WERI-Rb-1 (cell line): Measurements from ENCODE around the gene GARIN5B.

ENCODE experiments used
- DNase-seq: peaks from one replicate; pipeline ENCODE4 v3.0.0-alpha.2; 2020
- H3K27ac ChIP-seq: fragments of 250-450 bp; sonication (Bioruptor Pico); 2 replicates; pipeline ENCODE4 v1.5.1; 2020; ENCODE audit warnings: mild to moderate bottlenecking, moderate library complexity
- H3K27me3 ChIP-seq: fragments of 250-450 bp; sonication (Bioruptor Pico); 2 replicates; pipeline ENCODE4 v1.5.1; 2021; ENCODE audit warnings: mild to moderate bottlenecking, low read depth, moderate library complexity; ENCODE audit not compliant: insufficient read depth, severe bottlenecking
- H3K36me3 ChIP-seq: fragments of 250-450 bp; sonication (Bioruptor Pico); 2 replicates; pipeline ENCODE4 v1.5.1; 2020; ENCODE audit warnings: mild to moderate bottlenecking, moderate library complexity
- H3K4me3 ChIP-seq: 2 replicates; pipeline ENCODE4 v1.5.1; 2011; ENCODE audit warnings: low read depth, mild to moderate bottlenecking, control low read depth, low read length
- H3K9me3 ChIP-seq: fragments of 250-450 bp; sonication (Bioruptor Pico); 2 replicates; pipeline ENCODE4 v1.5.1; 2021; ENCODE audit warnings: mild to moderate bottlenecking, moderate library complexity; ENCODE audit not compliant: severe bottlenecking
- TF ChIP-seq, protein P1 (sequence below): IDR thresholded peaks from 2 replicates; pipeline ENCODE4 v1.5.1; 2011; ENCODE audit warnings: low read depth, mild to moderate bottlenecking, control low read depth, inconsistent platforms, low read length

GARIN5B gene

DNA sequence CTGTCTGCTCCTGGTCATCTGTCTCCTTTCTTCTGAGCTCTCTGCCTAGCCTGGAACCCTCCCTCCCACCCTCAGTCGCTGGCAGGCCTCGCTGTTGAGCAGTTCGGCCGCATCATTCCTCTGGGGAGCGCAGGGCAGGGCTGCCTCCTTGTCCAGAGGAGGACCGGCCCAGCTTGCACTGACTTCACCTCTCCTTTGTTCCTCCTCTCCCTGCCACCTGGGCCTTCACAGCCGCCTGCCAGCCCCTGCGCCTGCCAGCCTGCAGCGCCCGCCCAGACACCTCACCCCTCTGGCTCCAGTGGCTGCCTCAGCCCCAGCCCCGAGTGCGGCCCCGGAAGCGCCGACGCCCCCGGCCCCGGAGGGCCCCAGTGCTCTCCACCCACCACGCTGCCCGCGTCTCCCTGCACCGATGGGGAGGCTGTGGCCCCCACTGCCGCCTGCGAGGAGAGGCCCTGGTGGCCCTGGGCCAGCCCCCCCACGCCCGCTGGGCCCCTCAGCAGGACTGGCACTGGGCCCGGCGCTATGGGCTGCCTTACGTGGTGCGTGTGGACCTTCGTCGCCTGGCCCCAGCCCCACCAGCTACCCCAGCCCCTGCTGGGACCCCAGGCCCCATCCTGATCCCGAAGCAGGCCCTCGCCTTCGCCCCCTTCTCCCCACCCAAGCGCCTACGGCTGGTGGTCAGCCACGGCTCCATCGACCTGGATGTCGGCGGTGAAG is 16.2 kb downstream of the GARIN5B start:
- Histone ChIP-seq H3K27me3 (no peaks in the 10 kb centered on the region), H3K27ac (no peak overlapping the region), H3K9me3 (no peaks in the 10 kb centered on the region), H3K4me3 (no peak overlapping the region), H3K36me3 (peaks cover 49% of the 10 kb centered on the region)
- TF ChIP-seq, protein P1, sequence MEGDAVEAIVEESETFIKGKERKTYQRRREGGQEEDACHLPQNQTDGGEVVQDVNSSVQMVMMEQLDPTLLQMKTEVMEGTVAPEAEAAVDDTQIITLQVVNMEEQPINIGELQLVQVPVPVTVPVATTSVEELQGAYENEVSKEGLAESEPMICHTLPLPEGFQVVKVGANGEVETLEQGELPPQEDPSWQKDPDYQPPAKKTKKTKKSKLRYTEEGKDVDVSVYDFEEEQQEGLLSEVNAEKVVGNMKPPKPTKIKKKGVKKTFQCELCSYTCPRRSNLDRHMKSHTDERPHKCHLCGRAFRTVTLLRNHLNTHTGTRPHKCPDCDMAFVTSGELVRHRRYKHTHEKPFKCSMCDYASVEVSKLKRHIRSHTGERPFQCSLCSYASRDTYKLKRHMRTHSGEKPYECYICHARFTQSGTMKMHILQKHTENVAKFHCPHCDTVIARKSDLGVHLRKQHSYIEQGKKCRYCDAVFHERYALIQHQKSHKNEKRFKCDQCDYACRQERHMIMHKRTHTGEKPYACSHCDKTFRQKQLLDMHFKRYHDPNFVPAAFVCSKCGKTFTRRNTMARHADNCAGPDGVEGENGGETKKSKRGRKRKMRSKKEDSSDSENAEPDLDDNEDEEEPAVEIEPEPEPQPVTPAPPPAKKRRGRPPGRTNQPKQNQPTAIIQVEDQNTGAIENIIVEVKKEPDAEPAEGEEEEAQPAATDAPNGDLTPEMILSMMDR, result no peak
- no peak for DNase-seq

DNA sequence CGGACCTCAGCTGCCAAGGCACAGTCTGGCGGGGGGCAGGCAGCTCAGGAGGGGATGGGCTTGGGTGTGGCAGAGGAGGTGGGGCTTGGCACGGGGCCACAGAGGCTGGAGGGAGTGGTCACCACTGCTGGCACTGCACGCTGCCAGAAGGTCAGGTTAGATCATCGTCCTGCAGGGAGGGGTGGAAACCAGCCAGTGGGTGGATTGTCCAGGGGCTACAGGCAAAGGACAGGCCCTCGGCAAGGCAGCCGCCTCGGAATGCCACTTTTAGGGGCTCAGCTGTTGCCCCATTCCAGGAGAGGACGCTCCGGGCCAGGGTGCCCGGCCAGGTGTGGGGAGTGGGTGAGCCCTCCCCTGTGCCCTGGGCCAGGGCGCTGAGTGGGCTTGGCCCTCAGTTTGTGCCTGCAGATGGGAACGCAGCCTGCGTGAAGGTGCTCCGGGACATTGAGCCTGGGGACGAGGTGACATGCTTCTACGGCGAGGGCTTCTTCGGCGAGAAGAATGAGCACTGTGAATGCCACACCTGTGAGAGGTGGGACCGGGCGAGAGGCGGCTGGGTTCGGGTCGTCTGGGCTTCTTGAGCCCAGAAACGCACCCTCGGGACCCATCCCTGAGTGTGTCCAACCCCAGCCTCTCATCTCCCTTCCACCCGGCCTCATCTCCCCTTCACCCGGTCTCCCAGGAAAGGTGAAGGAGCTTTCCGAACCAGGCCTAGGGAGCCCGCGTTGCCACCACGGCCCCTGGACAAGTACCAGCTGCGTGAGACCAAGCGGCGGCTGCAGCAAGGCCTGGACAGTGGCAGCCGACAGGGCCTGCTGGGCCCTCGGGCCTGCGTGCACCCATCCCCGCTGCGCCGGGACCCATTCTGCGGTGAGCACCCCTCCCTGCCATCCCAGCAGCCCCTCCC is 17.0 kb downstream of the GARIN5B start:
- peak; percentile 38 for DNase-seq
- Histone ChIP-seq H3K27me3 (no peaks in the 10 kb centered on the region), H3K36me3 (peaks cover 54% of the 10 kb centered on the region), H3K27ac (no peak overlapping the region), H3K9me3 (no peaks in the 10 kb centered on the region), H3K4me3 (no peak overlapping the region)
- TF ChIP-seq, protein P1, result no peak

DNA sequence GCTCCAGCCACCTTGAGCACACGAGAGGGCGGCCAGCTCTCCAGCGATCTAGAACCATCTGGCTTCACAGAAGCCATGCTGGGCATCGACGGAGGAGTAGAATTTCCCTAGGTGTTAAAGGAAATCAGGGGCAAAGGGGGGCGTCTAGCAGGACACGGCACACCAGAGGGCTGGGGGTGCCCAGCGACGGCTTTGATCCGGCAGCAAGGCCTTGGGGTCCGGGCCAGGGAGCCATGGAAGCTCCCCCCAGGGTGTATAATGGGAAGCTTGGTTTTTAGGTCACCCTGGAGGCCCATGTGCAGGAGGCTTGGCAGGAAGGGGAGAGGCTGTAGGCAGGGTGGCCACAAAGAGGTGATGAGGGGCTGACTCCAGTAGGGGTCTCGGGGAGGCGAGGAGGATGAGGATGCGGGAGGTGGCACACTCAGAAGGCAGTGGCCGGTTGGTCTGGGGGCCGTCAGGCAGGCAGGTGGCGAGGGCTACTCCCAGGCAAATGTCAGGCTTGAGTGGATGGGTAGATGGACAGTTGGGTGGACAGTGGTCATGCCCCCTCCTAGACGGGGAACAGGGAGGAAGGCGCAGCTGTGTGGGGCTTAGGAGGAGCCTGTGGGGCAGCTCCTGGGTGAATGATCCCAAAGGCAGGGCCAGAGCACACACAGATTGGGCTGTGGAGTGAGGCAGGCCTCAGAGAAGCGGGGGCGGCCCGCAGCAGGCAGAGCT is 17.8 kb downstream of the GARIN5B start:
- no peaks in the 10 kb centered on the region for H3K9me3 ChIP-seq
- TF ChIP-seq, protein P1, result no peak
- DNase-seq, result no peak
- H3K36me3 ChIP-seq, result peaks cover 53% of the 10 kb centered on the region
- peak overlapping the region; percentile 54 for H3K27ac ChIP-seq
- no peaks in the 10 kb centered on the region for H3K27me3 ChIP-seq
- no peak overlapping the region for H3K4me3 ChIP-seq

- TF ChIP-seq, protein P1, result no peak
- Histone ChIP-seq H3K27me3 (no peaks in the 10 kb centered on the region), H3K9me3 (no peaks in the 10 kb centered on the region), H3K27ac (peak overlapping the region; percentile 54), H3K36me3 (peaks cover 48% of the 10 kb centered on the region), H3K4me3 (no peak overlapping the region)
- DNase-seq, result no peak
Observed at GRCh38 chr19:55344444-55344843, 18.6 kb downstream of the GARIN5B start.

DNA sequence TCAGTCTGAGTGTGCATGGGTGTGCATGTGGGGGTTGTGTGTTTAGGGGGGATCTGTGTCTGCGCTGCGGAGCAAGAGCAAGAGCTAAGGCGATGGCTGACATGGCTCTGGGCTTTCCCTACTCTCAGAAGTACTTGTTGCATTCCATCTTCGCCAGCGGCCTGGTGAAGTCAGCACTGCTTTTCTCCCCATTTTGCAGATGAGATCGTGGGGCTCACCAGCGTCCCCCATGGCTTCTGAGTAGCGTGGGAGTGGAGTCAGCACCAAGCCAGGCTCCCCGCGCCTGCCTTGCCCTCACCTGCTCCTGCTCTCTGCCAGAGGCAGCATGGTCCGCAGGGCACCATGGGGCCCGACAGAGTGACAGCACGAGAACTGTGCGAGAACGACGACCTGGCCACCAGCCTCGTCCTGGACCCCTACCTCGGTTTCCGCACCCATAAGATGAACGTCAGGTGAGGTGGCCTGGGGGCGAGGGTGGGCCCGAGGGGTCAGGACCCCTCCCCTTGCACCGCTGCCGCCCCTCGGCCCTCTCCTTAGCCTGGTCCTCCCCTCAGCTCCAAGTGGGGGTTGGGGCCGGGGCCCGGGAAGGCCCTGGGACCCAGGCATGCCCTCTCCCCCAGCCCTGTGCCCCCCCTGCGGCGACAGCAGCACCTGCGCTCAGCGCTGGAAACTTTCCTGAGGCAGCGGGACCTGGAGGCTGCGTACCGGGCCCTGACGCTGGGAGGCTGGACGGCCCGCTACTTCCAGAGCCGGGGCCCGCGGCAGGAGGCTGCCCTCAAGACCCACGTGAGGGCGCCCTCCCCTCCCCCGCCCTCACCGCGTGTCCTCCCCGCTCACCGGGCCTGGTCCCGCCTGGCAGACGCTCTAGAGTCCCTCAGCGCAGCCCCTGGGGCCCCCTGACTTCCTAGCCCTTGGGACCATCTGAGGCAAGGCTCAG is 21.2 kb downstream of the GARIN5B start:
- H3K36me3 ChIP-seq, result peaks cover 43% of the 10 kb centered on the region
- no peaks in the 10 kb centered on the region for H3K27me3 ChIP-seq
- H3K4me3 ChIP-seq, result peak overlapping the region; percentile 33
- TF ChIP-seq, protein P1, result no peak
- H3K9me3 ChIP-seq, result no peaks in the 10 kb centered on the region
- H3K27ac ChIP-seq, result peak overlapping the region; percentile 56
- DNase-seq, result no peak
